GF-D8 (cell line): Measurements from ENCODE around the gene CNR1.

Experiments used
- DNase-seq: peaks from one replicate; lab custom pipeline; 2025; lab: John Stamatoyannopoulos, UW

The CNR1 gene

GRCh38 chr6:88143421-88144157, 22.6 kb downstream of the CNR1 start:
- DNase-seq: no peak

- no peak for DNase-seq
Measured at GRCh38 chr6:88142297-88142668, 23.9 kb downstream of the CNR1 start.

- DNase-seq: no peak
Measured at GRCh38 chr6:88141561-88142296, 24.4 kb downstream of the CNR1 start.

- DNase-seq: no peak
Measured at GRCh38 chr6:88137915-88138314, 28.2 kb downstream of the CNR1 start.

- no peak for DNase-seq
Measured at GRCh38 chr6:88135578-88136114, 30.5 kb downstream of the CNR1 start.

- DNase-seq: no peak
Measured at GRCh38 chr6:88134575-88134974, 31.6 kb downstream of the CNR1 start.

GRCh38 chr6:88133718-88134117, 32.4 kb downstream of the CNR1 start:
- no peak for DNase-seq

GRCh38 chr6:88124925-88125557, 41.1 kb downstream of the CNR1 start:
- no peak for DNase-seq

GRCh38 chr6:88120635-88121034, 45.5 kb downstream of the CNR1 start:
- no peak for DNase-seq

GRCh38 chr6:88119769-88120168, 46.4 kb downstream of the CNR1 start:
- DNase-seq: no peak

- no peak for DNase-seq
Measured at GRCh38 chr6:88116276-88116675, 49.9 kb downstream of the CNR1 start.

- no peak for DNase-seq
Measured at GRCh38 chr6:88115307-88115706, 50.8 kb downstream of the CNR1 start.

- DNase-seq: no peak
Measured at GRCh38 chr6:88114838-88115237, 51.3 kb downstream of the CNR1 start.

GRCh38 chr6:88111991-88112390, 54.2 kb downstream of the CNR1 start:
- DNase-seq: no peak

GRCh38 chr6:88107241-88107640, 58.9 kb downstream of the CNR1 start:
- no peak for DNase-seq

- no peak for DNase-seq
Measured at GRCh38 chr6:88105741-88106340, 60.3 kb downstream of the CNR1 start.
